PC-9 (cell line): ENCODE data around the gene PRKCA. TPM values are rescaled to one million over a fixed set of nuclear protein-coding genes. Genes with fewer than 3 reads are reported as not detected.

Experiments
- BruUV-seq: library from RNA; stranded (reverse); fragments of 400-500 nt; replicated peaks from 2 replicates; lab custom pipeline; 2021; lab: Mats Ljungman, UMichigan
- CTCF ChIA-PET: fragments of 300-600 bp; sonication (Branson Sonifier 250); formaldehyde crosslinking; loops from one replicate; lab custom pipeline; 2022; ENCODE audit warnings: antibody characterized with exemption; lab: Charles Lee
- POLR2A ChIA-PET: fragments of 300-600 bp; sonication (Branson Sonifier 250); formaldehyde crosslinking; loops from one replicate; lab custom pipeline; 2022; ENCODE audit warnings: antibody characterized with exemption; ENCODE audit not compliant: unreplicated experiment; lab: Charles Lee
- DNase-seq, 2 experiments: peaks; one replicate each; pipeline versions ENCODE4 v3.0.0 to v3.0.0-alpha.2; 2015 to 2022; ENCODE audit warnings: mixed read lengths in 1 of 2
- H2AFZ ChIP-seq: fragments of 200-600 bp; sonication (generic); 2 replicates; pipeline ENCODE4 v1.8.1; 2017; ENCODE audit warnings: antibody characterized with exemption
- H3F3A ChIP-seq: fragments of 200-600 bp; sonication (generic); 2 replicates; pipeline ENCODE4 v1.8.1; 2017; ENCODE audit warnings: antibody characterized with exemption, mild to moderate bottlenecking, low read depth; ENCODE audit not compliant: insufficient read depth
- H3K27ac ChIP-seq: fragments of 200-600 bp; sonication (generic); 2 replicates; pipeline ENCODE4 v1.6.1; 2016; ENCODE audit warnings: mixed run types
- H3K27me3 ChIP-seq: fragments of 200-600 bp; sonication (generic); 2 replicates; pipeline ENCODE4 v1.6.1; 2016; ENCODE audit warnings: low read depth, mixed run types; ENCODE audit not compliant: insufficient read depth
- H3K36me3 ChIP-seq: fragments of 200-600 bp; sonication (generic); 2 replicates; pipeline ENCODE4 v1.6.1; 2016; ENCODE audit warnings: low read depth, mixed run types
- H3K4me1 ChIP-seq: fragments of 200-600 bp; sonication (generic); replicated peaks from 2 replicates; pipeline ENCODE4 v1.6.1; 2016; ENCODE audit warnings: mixed run types; ENCODE audit not compliant: insufficient read depth
- H3K4me2 ChIP-seq: fragments of 200-600 bp; sonication (generic); 2 replicates; pipeline ENCODE4 v1.6.1; 2017; ENCODE audit warnings: mixed run types
- H3K4me3 ChIP-seq: fragments of 200-600 bp; sonication (generic); 2 replicates; pipeline ENCODE4 v1.6.1; 2016; ENCODE audit warnings: mixed run types
- H3K79me2 ChIP-seq: fragments of 200-600 bp; sonication (generic); 2 replicates; pipeline ENCODE4 v1.6.1; 2017; ENCODE audit warnings: low read depth, mixed run types
- H3K9me2 ChIP-seq: fragments of 200-600 bp; sonication (generic); 2 replicates; pipeline ENCODE4 v1.8.1; 2017; ENCODE audit warnings: mild to moderate bottlenecking; ENCODE audit not compliant: insufficient read depth
- H3K9me3 ChIP-seq: fragments of 200-600 bp; sonication (generic); 2 replicates; pipeline ENCODE4 v1.8.1; 2016; ENCODE audit warnings: low read depth; ENCODE audit not compliant: insufficient read depth
- H4K20me1 ChIP-seq: fragments of 200-600 bp; sonication (generic); 2 replicates; pipeline ENCODE4 v1.8.1; 2017; ENCODE audit not compliant: insufficient read depth
- EZH2 ChIP-seq: fragments of 200-600 bp; sonication (generic); IDR thresholded peaks from 2 replicates; pipeline ENCODE4 v1.8.0; 2017; ENCODE audit warnings: antibody characterized with exemption, low read depth
- intact Hi-C: fragments of 100-400 bp; cut with micrococcal nuclease; formaldehyde crosslinking; loops from one replicate; pipeline ENCODE4 v1.10.0; 2022; ENCODE audit not compliant: unreplicated experiment
- total RNA-seq: library from RNA; stranded (reverse); gene quantifications from 2 replicates; pipeline ENCODE4 v1.2.3, GENCODE V29; 2021
- TF ChIP-seq, protein P1 (sequence below): fragments of 200-600 bp; sonication (generic); conservative IDR thresholded peaks from 2 replicates; pipeline ENCODE4 v1.6.1; 2017; ENCODE audit warnings: mixed run types, antibody characterized with exemption, mild to moderate bottlenecking, moderate library complexity

Gene PRKCA
- total RNA-seq, 1 experiment from 2014 or later: 23.1 TPM

DNA sequence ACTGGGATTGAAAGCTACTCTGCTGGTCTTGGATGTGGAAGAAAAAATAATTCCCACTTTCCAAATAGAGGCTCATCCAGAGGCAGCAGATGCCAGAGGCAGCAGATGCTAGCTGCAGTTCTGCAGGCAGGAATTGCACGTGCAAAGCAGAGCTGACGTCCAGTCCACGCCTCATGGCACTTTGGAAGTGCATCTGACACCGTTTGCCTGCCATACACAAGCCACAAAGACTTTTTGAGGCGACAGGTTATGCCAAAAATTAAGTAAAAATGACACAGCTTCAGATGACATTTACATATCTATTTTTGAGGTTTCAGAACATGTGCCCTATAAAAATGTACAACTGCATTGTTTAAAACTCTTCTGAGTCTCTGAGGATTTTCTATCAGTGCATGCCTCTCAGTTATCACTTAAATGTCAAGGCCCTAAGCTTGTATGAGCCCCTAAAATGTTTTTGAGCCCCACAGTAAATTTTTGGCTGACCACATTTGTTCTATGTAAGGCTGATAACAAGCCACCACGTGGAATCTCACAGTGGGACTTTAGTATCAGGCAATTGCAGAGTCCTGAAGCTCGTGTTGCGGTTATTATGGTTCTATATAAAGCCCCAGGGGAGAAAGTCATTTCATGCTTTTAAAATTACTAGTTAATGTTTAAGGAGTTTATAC, 239.2 kb downstream of the PRKCA start:
- H3K9me3 ChIP-seq: peaks cover 8% of the 10 kb centered on the region; the same call in 1 of the 2 replicates
- intact Hi-C loops: loop anchor here (10.0 kb wide), 1 partner anchor 157 kb away; no protein-coding TSS in a partner anchor
- H3K4me2 ChIP-seq: no peak overlapping the region
- H3K27ac ChIP-seq: no peak overlapping the region
- no peak overlapping the region for H3K4me3 ChIP-seq
- BruUV-seq: no TSS peak
- POLR2A ChIA-PET: no interaction called here
- no peaks in the 10 kb centered on the region for H3K9me2 ChIP-seq
- H3K27me3 ChIP-seq: no peaks in the 10 kb centered on the region
- 0 out of 2 replicates have a peak, but pooled peaks cover 5% of the 10 kb centered on the region for H3K36me3 ChIP-seq
- no peak for DNase-seq
- H3F3A ChIP-seq: peaks cover 6% of the 10 kb centered on the region; the same call in 1 of the 2 replicates
- H4K20me1 ChIP-seq: no peaks in the 10 kb centered on the region
- CTCF ChIA-PET: no interaction called here
- no peak overlapping the region for H2AFZ ChIP-seq
- peaks cover 9% of the 10 kb centered on the region; the same call in 1 of the 2 replicates for H3K4me1 ChIP-seq
- peaks cover 7% of the 10 kb centered on the region for H3K79me2 ChIP-seq
- TF ChIP-seq EZH2: no peak
- TF ChIP-seq, protein P1, sequence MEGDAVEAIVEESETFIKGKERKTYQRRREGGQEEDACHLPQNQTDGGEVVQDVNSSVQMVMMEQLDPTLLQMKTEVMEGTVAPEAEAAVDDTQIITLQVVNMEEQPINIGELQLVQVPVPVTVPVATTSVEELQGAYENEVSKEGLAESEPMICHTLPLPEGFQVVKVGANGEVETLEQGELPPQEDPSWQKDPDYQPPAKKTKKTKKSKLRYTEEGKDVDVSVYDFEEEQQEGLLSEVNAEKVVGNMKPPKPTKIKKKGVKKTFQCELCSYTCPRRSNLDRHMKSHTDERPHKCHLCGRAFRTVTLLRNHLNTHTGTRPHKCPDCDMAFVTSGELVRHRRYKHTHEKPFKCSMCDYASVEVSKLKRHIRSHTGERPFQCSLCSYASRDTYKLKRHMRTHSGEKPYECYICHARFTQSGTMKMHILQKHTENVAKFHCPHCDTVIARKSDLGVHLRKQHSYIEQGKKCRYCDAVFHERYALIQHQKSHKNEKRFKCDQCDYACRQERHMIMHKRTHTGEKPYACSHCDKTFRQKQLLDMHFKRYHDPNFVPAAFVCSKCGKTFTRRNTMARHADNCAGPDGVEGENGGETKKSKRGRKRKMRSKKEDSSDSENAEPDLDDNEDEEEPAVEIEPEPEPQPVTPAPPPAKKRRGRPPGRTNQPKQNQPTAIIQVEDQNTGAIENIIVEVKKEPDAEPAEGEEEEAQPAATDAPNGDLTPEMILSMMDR: no peak

GRCh38 chr17:66542129-66542966, 239.9 kb downstream of the PRKCA start:
- Histone ChIP-seq H3K27me3 (no peaks in the 10 kb centered on the region), H3K4me3 (no peak overlapping the region), H3K9me2 (no peaks in the 10 kb centered on the region), H3K27ac (no peak overlapping the region), H3F3A (peaks cover 6% of the 10 kb centered on the region; the same call in 1 of the 2 replicates), H3K4me1 (peaks cover 15% of the 10 kb centered on the region; the same call in 1 of the 2 replicates), H2AFZ (no peak overlapping the region), H3K4me2 (no peak overlapping the region), H3K36me3 (0 out of 2 replicates have a peak, but pooled peaks cover 5% of the 10 kb centered on the region), H4K20me1 (no peaks in the 10 kb centered on the region), H3K9me3 (peaks cover 8% of the 10 kb centered on the region; the same call in 1 of the 2 replicates), H3K79me2 (peaks cover 7% of the 10 kb centered on the region)
- no peak for TF ChIP-seq EZH2
- TF ChIP-seq, protein P1: no peak
- CTCF ChIA-PET: interaction anchor here (0.6 kb wide), 1 partner anchor 96 kb away, joined by 4 read pairs; no protein-coding TSS in a partner anchor
- no peak for DNase-seq
- POLR2A ChIA-PET: no interaction called here
- intact Hi-C loops: loop anchor here (10.0 kb wide), 1 partner anchor 158 kb away; no protein-coding TSS in a partner anchor
- no TSS peak for BruUV-seq

DNA sequence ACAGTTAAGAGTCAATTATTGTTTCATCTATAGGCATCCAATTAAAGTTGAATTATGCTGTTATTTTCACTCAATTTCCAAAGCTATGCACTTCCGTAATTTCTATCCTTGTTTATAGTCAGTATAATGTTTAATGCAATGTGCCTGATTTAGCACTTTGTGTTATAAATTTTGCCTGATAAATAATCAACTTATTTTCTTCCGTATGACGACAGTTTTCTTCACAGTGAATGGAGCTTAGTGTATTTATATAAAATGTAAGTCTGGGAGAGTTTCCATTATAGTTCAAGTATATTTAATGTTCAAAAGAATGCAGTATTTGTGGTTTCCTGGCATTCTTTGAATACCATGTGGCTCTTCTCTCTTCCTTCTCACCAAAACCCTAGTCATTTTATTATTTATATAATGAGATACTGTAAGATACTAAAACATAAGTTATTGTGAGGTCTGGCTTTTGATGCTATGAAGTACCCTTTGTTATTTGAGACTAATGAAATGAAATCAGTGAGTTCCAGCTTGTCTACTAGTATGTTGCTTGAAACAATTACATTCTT, 240.6 kb downstream of the PRKCA start:
- DNase-seq: no peak
- CTCF ChIA-PET: interaction anchor here (0.6 kb wide), 1 partner anchor 97 kb away, joined by 4 read pairs; no protein-coding TSS in a partner anchor
- H3K4me1 ChIP-seq: peaks cover 22% of the 10 kb centered on the region
- H3K4me2 ChIP-seq: no peak overlapping the region
- H2AFZ ChIP-seq: no peak overlapping the region
- H3K36me3 ChIP-seq: 0 out of 2 replicates have a peak, but pooled peaks cover 5% of the 10 kb centered on the region
- intact Hi-C loops: loop anchor here (10.0 kb wide), 1 partner anchor 158 kb away; no protein-coding TSS in a partner anchor
- no peaks in the 10 kb centered on the region for H4K20me1 ChIP-seq
- TF ChIP-seq EZH2: no peak
- TF ChIP-seq, protein P1: no peak
- H3K27ac ChIP-seq: no peak overlapping the region
- POLR2A ChIA-PET: interaction anchor here (0.7 kb wide), 1 partner anchor 19 kb away, joined by 6 read pairs; no protein-coding TSS in a partner anchor
- H3F3A ChIP-seq: peaks cover 7% of the 10 kb centered on the region; the same call in 1 of the 2 replicates
- H3K4me3 ChIP-seq: no peak overlapping the region
- no peaks in the 10 kb centered on the region for H3K27me3 ChIP-seq
- no TSS peak for BruUV-seq
- H3K9me3 ChIP-seq: peaks cover 8% of the 10 kb centered on the region; the same call in 1 of the 2 replicates
- H3K79me2 ChIP-seq: peaks cover 9% of the 10 kb centered on the region
- H3K9me2 ChIP-seq: no peaks in the 10 kb centered on the region
